ENCODE results near the gene ZNF385D. TPM values are rescaled to one million over a fixed set of nuclear protein-coding genes. Genes with fewer than 3 reads are reported as not detected.

The ZNF385D gene
- total RNA-seq, 1 donor from 2014 or later = 1.3 TPM

DNA sequence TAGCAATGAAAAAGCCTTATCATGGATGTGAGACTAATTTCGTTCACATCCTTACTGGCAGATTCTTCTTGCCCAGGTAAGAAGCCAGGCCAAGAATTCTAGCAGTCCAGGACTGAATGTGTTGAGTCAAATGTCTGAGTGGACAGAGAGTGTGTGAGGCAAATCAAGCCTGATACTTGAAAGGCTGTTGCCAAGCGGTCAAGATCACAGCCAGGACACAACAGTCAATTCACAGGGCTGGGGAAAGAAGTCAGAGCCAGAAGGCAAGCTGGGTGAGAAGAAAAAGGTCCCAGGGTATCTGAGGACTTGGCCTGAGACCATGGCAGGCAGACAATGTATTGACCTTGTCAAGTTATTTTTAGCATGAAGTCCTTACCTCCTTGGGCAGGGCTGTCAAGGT, 301.3 kb downstream of the ZNF385D start:
- no peak for DNase-seq (ENCODE audit: low read depth in 2 of 2)

DNA sequence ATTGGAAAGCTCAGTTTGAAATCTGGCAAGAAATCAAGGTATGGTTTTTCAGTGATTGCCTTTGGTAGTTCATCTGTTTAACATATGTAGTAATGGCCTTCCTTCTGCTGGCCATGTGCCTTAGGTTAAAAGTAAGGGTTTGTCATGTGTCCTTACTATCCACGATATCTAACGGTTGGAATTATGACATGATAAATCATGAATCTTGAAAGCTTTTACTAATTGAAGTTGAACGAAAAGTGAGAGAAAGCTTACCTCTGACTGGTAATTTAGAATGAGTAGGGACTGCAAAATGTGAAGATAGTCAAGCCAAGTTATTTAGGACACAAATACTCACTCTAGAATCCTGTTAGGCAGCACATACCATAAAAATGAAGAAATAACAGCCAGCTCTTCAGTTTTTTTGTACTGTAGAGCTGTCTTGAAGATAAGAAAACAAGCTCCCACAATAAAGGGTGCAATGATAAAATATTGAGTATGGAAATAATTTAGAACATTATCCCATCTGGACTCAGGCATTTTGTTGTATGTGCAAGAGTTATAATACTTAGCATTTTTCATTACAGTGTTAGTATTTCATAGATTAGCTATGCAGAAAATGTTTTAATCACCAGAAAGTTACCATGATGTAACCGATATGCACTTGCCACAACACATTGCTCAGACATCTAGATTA, 303.4 kb downstream of the ZNF385D start:
- no peak for DNase-seq (ENCODE audit: low read depth in 2 of 2)

DNA sequence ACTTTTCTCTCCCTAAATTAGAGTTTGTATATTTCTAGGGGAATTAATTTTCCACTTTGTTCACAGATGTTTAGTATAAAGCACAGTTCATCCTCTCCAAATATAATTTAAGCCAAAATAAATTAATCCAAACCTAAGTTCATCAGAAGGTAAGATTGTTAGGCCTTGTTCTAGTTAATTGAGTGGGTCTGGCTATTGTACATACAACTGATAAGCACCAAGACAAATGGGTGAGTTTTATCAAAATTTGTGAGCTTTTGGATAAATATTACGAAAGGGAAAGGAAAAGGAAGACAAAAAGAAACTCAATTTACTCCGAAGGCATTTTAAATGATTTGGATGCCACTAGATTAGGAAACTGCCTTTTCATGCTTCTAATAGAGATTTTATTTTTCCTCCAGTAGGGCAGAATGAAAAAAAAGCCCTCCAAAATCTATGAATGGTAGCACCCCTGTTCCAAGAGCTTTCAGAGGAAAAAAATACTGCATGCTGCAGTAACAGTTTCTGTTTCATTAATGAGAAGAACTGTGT, 304.0 kb downstream of the ZNF385D start:
- DNase-seq (ENCODE audit: low read depth in 2 of 2) = no peak

DNA sequence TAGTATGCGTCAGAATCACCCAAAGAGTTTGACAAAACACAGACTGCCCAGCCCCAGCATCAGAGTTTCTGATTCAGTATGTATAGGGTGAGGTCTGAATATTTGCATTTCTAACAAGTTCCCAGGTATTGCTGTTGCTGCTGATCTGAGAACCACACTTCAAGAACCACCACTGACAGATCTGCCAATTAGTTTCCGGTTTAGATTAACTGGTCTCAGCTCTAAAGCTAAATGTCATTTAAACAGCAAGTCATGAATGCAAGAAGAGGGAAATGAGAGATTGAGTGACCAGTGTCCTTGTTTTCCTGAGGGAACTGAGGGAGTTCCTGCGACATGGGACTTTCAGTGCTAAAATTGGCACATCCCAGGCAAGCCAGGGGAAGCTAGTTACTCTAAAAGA, 305.0 kb downstream of the ZNF385D start:
- no peak for DNase-seq (ENCODE audit: low read depth in 2 of 2)

DNA sequence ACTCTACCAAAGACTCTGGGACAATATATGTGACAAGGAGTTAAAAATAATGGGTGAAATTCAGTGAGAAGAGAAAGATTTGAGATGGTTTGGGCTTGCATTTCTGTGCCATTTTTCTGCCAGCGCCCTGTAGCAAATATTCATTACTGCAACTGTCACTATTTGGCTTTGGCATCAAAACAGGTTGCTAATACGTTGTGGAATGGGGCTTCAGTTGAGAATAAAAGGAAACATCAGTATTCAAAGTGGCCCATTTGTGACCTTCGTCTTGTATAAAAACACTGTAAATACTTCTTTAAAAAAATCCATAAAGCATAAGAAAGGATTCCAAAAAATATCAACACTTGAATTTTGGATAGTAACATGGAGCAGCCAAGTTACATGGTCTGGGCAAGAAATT, 309.2 kb downstream of the ZNF385D start:
- no peak for DNase-seq (ENCODE audit: low read depth in 2 of 2)

DNA sequence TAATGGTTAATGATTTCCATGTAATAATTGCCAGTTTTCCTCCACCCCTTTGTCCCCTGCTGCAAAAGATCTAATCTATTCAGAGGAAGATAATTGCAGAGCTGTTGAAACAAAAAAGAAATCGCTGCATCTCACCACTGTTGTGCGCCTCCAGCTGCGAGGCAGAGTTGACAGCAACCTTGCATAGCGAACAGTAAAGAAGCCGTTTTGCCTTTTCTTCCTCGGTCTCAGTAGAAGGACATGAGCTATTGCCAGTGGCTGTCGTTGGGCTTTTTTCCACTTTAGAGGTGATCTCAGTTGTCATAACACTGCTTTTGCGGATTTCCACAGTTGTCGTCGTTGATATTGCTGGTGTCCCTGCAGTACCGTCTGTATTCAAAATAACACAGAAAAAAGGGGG, 314.2 kb downstream of the ZNF385D start:
- no peak for DNase-seq (ENCODE audit: low read depth in 2 of 2)

DNA sequence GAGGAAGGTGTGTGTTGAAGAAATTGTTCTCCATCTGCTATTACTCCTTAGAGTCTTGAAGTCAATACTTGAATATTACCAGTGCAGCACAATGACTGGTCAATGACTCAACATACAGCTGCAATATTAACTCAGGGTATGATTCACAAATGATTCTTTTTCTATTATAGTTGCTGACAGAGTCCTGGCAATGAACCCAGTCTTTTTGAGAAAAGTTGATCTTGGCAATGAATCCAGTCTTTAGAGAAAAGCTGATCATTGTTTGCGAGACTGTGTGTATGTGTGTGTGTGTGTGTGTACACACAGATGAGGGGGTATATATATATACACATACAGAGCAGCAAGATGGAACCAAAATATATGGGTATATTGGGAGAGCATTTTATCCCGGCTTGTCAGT, 315.1 kb downstream of the ZNF385D start:
- DNase-seq (ENCODE audit: low read depth in 2 of 2) = peak; percentile 51 to 60

DNA sequence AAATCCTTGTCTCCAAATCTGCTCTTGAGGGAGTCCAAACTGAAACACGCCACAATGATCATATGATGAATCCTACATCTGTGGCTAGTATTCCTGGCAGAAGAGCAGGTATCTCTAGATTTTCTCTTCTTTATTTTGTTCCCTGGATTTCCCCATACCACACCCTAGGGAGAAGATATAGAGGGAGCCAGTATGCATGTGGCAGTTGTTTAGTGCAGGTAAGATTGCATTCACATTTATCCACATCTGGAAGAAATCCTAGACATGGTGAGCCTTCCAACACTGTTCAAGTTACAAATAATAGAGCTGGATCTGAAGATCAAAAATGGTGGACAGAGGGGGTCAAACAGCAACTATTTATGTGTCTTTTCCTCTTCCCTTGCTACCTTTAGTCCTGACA, 316.7 kb downstream of the ZNF385D start:
- DNase-seq (ENCODE audit: low read depth in 2 of 2) = no peak

DNA sequence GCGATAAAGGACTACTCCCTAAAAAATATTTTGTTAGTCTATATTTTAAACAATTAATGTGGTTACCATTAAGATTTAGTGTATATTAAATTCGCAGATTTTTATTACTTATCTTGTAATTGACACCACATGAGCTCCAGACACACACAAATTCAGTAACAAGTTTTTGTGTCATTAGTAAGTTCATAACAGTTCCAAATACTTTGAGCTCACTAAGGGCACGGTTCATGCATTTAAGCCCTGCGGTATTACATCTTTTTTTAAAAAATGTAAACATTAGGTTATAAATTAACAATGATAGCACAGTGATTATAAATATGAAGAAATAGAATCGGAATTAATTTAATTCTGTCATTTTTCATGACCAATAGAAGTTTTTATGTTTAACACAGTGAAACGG, 317.3 kb downstream of the ZNF385D start:
- DNase-seq (ENCODE audit: low read depth in 2 of 2) = no peak

DNA sequence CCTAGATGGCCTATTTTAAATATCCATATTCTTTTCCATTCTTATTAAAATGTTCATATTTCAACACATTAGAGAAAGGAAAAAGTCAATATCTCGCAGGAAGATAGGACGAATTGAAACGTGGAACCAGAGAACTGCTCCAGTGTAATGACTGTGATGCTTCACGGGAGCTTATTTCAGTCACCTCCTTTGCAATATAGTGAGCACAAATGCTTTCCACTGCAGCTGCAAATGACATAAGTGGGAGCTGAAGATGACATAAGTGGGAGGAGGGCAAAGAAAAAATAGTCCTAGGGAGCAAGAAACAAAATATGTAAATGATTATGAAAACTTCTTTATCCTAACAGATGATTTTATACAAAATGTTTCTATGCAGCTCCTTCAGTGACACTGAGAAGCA, 324.1 kb downstream of the ZNF385D start:
- no peak for DNase-seq (ENCODE audit: low read depth in 2 of 2)

DNA sequence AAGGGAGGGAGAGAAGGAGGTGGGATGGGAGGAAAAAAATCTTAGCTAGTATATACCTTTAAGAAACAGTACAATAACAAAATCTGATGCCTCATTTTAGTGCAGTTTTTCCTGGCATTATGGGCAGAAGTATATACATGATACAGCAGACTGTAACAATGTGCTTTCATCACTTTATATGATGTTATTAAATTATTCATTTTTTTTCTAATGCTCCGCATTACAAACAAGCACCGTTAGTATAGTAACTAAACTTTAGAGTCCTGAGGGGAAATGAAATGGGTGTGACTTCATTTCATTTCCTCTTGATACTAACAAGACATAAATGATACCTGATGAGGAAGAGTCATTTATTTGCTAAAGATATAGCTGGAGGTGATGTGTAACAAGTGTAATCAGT, 325.3 kb downstream of the ZNF385D start:
- no peak for DNase-seq (ENCODE audit: low read depth in 2 of 2)

DNA sequence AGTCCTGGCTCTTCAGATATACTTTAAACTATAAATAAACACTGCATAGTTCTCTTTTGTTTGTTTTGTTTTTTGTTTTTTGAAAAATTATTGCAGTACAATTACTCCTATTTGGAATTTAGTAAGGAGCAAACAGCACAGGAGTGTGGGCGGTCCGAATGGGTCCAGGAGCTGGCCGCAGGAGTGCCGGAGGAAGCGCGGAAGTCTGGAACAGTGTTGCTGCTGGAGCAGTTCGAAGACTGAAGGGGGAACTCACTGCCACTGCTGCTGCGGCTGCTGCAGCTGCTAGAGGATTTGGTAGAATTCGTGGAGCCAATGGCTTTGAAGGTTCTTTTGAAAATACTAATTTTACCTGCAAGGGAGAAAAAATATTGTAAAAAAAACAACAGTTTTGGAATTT, 329.9 kb downstream of the ZNF385D start:
- no peak for DNase-seq (ENCODE audit: low read depth in 2 of 2)

DNA sequence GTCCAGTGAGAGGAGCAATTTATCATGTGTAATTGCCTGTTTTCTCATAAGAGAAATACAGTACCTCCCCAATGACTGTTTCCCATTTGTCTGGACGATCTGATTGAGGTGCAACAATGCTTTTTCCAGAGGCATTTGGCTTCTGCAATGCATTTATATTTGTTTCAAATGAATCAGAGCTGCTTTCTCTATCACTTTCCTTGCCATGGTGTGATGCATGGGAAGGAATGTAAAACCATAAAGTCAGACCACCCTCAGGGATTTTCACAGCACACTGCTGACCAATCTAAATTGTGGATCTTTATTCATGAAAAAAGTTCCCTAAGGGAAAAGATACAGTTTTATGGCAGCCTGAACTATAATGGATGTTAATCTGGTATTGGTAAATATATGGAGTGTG, 333.0 kb downstream of the ZNF385D start:
- no peak for DNase-seq (ENCODE audit: low read depth in 2 of 2)

DNA sequence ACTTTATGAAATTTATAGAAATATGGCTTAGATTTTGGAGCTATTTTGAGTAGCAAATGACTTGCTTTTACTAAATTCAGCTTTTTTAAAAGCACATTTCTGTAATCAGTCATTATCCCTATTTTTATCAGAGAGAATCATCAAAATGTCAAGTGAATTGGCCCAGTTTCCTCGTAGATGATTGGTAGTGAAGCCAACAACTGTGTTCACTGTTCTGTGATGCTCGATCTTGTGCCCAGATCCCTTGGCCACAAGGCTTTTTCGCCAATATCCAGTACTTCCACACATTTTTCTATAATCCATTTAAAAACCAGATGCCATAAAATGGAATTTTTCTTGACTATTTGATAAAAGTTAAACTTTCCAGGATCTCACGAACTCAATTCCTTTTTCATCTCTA, 336.5 kb downstream of the ZNF385D start:
- no peak for DNase-seq (ENCODE audit: low read depth in 2 of 2)

DNA sequence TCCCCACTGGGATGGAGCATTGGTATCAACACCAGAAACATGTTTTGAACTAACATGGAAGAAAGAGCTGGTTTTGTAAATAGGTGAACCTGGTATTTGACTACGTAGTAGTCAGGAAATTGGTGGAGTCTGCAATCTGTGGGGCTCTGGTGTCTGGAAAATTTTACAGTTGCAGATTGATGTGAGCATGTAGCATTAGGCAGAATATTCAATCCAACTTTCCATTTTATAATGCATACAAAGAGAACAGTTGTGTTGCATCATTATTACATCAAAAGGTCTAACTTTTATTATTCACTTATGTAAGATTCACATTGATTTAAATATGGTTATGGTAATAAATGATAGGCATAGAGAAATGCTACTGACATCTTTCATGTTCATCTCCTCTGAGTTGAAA, 340.0 kb downstream of the ZNF385D start:
- DNase-seq (ENCODE audit: low read depth in 2 of 2) = no peak

DNA sequence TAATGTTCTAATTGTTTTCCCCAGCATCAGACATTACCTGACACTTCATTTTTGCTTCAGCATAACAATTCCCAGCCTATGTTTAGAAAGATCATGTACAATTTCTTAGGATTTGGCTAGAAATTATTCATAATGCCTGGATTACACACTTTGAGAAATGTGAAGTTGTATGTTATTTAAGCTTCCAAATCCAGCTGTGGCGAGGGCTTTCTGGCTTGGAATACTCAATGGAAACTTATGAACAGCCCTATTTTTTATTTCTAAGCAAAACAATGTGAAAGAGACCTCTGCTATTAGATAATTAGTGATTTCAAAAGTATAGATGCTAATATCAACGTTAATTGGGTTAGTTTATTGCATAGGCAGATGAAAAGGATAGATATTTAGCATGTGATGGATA, 341.6 kb downstream of the ZNF385D start:
- DNase-seq (ENCODE audit: low read depth in 2 of 2) = no peak

DNA sequence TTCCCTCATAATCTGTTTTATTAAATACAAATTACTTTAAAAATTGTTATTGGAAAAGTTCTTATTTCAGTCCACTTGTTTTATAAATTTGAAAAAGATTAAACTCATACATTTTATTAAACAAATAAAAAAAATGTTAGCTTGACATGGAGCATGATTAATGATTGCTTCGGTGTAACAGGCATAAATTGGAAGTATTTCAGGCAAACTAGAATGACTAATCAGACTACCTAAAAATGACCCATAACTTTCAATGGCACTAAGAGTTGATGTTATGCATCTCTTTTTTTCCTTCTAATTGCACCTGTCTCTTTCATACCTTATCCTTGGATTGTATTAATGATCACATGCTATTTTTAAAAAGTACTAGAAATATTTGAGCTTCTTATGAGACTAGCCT, 343.3 kb downstream of the ZNF385D start:
- DNase-seq (ENCODE audit: low read depth in 2 of 2) = no peak

DNA sequence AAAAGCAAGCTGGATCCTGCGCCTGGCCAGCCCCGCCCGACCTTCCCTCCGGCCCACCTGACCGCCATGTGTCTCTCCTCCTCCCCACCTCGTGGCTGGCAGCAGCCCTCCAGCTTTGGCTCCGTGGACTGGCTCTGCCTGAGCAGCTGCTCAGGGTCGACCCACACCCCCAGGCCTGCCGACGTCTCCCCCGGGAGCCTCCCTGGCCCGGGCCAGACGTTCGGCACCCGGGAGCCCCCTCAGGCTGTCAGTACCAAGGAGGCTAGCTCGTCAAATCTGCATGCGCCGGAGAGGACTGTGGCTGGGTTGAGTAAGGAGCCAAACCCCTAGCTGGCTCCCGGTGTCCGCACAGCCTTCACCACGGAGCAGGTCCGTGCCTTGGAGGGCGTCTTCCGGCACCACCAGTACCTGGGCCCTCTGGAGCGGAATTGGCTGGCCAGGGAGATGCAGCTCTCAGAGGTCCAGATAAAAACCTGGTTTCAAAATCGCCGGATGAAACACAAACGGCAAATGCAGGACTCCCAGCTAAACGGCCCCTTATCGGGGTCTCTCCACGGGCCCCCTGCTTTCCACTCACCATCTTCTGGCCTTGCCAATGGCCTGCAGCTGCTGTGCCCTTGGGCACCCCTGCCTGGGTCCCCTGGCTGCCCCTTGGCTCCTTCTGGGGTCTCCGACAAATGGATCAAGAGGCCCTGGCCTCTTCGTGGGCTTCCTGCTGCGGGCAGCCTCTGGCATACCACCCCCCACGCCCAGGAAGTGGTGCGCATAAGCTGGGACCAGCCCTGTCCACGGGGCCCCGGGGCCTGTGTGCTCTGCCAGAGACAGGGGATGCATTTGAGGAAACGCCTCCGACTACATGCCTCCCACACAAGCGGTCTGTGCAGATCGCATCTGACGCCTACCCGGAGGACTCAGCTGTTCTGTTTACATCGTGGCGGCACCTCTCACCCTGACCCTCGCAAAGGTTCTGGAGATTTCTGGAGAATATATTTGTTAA, 345.0 kb downstream of the ZNF385D start:
- no peak for DNase-seq (ENCODE audit: low read depth in 2 of 2)

DNA sequence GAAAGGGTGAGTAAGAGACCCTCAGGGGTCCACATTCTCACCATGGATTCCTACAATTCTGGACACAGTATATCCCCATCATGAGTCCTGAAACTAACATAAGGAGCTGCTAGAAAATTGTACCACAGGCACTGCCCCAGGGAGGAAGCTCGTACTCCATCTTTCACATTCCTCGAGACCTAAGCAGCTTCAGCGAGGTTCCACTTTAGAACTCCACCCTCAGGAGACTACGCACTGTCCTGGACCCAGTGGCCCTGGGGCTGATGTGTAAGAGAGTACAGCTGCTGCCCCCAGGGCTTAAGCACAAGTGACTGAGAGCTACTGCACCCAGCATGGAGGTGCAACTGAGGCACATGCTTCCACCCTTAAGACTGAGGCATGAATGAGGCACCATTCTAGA, 352.5 kb downstream of the ZNF385D start:
- DNase-seq (ENCODE audit: low read depth in 2 of 2) = no peak

DNA sequence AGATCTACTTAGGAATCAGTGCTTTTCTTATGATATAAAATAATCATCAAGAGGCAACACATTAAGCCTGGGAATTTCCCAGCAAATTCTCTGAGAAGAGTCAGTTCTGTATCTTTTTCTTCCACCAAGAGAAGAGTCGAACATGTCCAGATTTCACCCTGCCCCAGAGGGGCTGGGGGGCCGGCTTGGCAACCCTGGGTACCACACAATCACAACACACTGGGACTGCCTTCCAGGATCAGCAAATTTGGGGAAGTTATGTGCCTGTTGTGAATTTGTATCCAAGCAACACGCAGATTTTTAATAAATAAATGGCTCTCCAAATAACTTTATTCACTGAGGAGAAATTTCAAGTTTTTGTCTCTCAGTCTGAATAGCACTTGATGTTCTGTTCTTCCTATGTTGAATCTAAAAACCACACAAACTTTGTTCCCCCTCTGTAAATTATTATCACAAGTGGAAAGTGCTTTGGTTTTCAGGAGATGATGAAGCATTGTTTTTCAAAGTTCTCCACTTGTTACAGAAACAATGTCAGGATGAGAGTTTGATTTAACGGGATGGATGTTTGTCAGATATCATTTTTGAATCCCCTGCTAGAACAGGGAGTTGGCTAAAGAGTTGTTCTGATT, 357.2 kb downstream of the ZNF385D start:
- DNase-seq (ENCODE audit: low read depth in 2 of 2) = no peak

DNA sequence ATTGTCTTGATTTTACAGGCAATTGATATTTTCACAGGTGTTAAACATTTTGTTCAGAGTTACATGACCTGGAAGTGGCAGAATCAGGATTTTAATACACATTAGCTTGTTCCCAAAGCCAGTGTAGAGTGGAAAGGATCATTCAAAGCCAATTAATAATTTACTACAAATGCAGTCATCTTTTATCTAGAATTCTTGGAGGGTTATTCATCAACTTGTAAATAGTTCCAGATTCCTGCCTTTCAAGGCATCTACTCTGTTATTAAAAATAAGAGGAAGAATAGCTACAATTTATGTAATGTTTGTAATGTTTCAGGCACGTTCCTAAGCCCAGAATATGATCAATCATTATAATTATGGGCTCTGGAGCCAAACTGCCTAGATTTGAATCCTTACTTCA, 358.5 kb downstream of the ZNF385D start:
- no peak for DNase-seq (ENCODE audit: low read depth in 2 of 2)

DNA sequence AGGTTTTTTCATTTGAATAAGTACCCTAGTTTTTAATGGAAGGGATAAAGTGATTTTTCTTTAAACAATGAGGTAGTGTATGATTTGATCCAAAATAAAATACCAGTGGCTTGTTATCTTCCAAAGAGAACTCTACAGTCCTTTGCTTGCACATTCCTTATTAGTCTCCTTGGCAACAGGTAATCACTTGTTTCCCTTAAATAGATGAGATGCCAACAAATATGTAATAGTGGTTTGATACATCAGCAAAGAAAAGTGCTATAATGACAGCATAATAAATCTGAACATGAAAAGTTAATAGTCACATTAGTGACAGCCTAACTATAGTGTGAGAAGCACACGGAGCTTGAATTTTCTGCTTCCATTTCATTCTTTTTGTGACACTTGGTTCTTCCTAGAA, 360.2 kb downstream of the ZNF385D start:
- DNase-seq (ENCODE audit: low read depth in 2 of 2) = no peak

All from dermis microvascular lymphatic vessel endothelial cell (primary cell).